Activated CD4-positive, alpha-beta T cell treated with anti-CD3 and anti-CD28 coated beads for 24 hours (primary cell): ENCODE data around the gene UBALD2.
"Not testable (repeated sequence)": the region's sequence is repeated elsewhere in the genome, so short reads cannot be mapped to it uniquely, and the experiment has no call there.

Experiments used
- DNase-seq, 2 donors: peaks; one replicate each; pipeline ENCODE4 v3.0.0-alpha.2; 2020; ENCODE audit warnings: low read depth in 2 of 2

The UBALD2 gene

GRCh38 chr17:76265624-76266243, 586 bp downstream of the UBALD2 start:
- DNase-seq: no peak

- DNase-seq: no peak
Measured at GRCh38 chr17:76266244-76266938, 1.2 kb downstream of the UBALD2 start.

- DNase-seq: no peak
Measured at GRCh38 chr17:76267051-76267576, 2.0 kb downstream of the UBALD2 start.

DNA sequence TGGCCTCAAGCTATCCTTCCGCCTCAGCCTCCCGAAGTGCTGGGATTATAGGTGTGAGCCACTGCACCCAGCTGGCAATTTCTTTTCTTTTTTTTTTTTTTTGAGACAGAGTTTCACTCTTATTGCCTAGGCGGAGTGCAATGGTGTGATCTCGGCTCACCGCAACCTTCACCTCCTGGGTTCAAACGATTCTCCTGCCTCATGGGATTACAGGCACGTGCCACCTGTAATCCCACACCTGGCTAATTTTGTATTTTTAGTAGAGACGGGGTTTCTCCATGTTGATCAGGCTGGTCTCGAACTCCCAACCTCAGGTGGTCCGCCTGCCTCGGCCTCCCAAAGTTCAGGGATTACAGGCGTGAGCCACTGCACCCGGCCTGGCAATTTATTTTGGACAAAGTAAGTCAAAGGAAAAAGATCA, 2.4 kb downstream of the UBALD2 start:
- not testable (repeated sequence) for DNase-seq

DNA sequence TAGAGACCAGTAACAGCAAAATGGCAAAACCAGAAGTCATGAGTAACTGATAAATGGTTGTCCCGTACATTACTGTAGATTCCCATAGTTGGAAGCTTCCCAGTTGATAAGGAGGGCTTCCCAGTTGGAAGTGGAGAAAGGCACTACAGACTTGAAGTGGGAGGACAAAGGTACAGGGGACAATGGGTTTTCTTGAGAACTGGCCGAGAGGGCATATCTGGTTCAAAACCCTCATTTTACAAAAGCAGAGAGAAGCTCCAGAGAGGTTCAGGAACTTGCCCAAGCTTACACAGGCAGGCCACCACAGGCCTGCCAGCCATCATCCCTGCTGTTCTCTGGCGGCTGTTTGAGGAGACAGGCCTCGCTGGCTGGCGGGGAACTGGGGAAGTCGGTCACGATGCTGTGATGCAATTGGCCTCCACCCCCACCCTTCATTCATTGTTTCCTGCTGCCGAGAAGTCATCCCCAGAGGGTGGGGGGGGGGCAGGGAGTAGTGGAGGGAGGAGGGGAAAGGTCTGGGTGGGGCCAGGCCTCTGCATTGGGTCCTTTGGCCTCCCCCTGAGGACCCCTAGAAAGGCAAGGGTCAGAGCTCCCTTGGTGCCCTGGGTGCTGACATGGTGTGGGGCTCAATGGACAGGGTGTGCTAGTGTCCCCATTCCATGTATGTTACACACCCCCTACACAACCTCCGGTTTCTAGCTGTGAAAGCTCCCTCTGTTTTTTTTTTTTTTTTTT, 3.0 kb downstream of the UBALD2 start:
- peak; percentile 69 to 75 for DNase-seq

DNA sequence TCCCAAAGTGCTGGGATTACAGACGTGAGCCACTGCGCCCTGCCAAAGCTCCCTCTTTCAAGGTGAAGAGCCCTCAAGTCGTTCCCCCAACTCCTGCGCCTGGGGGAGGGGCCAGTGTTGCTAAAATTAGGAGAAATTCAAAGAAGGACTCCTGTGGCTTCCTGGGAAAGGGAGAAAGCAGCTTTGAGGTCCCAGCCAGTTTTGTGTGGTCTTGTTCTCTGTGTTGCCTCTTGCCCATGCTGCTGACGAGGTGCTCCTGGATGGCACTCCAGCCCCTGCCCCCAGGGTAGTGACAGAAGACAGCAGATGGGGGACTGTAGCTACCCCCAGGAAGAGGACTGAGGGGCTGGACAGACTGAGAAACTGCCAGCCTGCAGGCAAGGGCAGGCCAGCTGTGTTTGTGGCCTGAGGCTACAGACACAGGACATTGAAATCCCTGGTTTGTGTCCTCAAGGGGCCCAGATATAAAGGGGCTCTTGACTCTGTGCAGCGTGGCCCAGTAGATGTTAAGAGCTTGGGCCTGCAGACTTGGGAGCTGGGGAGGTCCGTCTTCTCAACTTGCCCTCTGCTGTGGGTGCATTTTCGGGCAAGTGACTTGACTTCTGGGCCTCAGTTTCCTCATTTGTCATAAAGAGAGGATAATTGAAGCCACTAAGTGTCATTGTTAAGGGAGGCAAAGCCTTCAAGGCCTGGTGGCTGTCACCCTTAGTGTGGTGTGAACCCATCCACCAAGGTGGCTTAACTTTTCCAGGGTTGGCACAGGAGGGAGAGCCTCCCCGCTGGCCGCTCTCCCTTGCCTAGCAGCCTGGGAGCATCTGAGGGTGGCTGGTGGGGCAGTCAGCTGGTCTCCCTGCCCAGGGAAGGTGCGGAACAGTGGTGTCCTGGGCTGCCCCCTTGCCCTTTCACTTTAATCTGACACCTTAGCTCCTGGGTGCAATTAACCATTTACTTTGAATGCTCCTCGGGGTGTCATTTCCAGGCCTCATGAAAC, 4.1 kb downstream of the UBALD2 start:
- no peak for DNase-seq

GRCh38 chr17:76270127-76270592, 5.0 kb downstream of the UBALD2 start:
- no peak for DNase-seq

DNA sequence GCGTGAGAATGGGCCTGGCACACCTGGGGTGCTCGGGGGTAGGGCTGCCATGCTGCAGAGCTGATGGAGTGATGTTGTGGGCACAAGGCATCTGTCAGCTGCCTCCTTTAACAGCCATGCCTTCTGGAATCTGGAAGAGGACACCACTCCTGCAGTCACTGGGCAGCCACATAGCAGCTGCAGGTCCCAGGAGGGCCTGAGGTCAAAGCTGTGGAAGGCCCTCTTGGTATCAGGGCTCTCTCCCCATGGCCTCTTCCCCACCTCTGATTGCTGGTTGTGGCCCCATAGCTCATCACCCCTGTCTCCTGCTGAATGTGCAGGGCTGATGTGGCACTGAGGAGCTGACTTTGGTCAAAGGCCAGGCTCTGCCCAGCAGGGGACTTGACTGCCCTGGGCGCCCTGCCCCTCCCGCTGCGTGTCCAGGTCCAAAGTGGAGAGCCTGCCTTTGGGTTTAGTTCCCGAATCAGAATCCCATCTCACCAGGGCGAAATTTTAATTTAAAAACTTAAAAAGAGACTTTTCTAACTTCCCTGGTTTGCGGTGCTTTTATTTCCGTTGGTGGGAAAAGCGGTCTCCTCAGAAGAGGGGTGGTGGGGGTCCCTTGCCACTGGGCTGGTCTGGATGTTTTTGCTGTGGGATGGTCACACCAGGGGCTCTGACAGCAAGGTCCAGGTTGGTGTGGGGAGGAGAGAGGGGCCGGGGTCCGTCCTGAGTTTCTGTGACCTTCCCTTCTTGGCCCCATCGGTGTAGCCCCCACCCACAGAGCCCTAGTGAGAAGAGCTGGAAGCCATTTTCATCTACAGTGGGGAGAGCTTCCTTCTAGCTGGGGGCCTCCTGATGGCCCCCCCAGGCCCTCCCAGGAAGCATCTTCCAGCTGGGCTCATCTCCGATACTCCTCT, 5.9 kb downstream of the UBALD2 start:
- DNase-seq: no peak

DNA sequence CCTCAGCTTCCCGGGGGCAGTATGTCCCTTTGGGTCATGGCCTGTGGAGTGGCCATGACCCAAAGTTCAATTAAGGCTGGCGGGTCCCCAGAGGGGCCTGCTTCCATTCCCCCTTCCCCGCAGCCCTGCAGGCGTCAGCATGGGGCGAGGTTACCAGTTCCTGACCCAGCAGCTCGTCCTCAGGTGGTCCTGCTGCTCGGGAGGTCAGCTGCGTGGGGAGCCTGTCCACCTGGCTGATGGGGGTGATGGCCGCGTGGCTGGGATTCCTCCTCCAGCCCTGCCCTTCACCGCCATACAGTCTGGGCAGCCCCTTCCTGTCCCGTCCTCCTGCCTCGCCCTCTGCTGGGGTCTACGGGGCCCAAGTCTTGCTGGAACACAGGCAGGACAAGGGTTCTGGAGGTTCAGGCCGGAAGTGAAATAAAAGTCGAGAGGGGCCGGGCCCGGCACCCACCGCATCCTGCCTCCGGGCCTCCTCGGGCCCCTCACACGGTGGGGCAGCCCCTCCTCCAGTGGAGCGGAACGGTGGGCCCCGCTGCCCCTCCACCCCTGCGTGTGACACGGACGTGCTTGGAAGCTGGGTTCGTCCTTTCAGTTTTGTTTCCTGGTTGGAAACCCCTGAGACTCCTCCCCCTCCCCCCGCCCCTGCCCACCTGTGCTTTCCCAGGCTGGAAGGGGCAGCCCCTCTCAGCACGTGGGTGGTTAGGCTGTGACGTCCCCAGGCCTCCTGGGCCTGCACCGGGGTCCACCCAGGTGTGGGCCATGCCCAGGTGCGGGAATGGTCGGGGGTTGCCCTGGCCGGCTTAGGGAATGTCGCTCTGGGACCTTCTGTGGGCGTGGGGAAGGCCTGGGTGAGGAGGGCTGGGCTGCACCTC, 6.8 kb downstream of the UBALD2 start:
- peak; percentile 81 to 82 for DNase-seq

- DNase-seq: peak; percentile 49 to 68
Measured at GRCh38 chr17:76272541-76273444, 7.6 kb downstream of the UBALD2 start.

DNA sequence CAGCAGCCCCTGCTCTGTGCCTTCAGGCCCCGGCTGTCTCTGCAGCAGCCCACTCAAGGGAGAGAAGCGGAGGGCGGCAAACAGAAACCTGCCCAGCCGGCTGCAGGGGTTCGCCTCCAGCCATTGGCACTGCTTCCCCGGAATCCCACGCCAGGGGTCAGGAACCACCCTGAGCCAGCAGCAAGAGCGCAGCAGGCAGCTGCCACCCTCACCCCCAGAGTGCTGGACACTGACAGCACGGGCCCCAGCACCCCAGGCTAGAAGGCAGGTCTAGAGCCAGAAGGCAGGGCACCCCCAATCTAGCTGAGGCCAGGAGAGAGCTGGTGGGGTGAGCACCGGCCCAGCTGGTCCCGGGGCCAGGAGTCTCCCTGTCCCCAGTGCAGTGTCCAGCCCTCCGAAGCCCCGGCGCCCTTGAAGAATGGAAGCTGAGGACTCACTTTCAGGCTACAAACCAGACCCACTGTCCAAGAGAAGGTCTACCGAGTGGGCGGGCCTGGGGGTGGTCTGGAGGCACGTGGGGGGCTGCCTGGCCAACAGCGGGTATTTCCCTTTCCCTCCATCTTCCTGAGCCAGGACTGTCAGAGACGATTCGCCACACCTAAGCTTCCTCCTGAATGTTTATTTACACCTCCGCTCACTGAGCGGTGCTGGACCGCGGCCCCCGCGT, 8.4 kb downstream of the UBALD2 start:
- DNase-seq: no peak

- DNase-seq: no peak
Measured at GRCh38 chr17:76274112-76274956, 9.2 kb downstream of the UBALD2 start.

- no peak for DNase-seq
Measured at GRCh38 chr17:76275382-76276068, 10.4 kb downstream of the UBALD2 start.

DNA sequence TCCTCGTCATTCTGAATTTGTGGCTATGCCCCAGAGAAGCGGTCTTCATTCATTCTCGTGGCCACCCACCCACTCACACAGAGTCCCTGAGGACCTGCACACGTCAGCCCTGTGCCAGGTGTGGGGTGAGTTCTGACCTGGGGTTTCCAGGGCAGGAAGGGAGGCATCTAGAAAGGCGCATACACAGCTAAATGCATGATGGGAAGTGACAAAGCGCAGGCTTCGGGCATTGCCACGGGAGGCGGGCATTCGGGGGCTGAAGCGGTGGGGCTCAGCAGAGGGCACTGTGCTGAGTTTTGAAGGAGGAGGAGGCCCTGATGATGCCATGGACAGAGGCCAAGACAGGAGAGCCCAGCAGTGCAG, 10.9 kb downstream of the UBALD2 start:
- DNase-seq: no peak

DNA sequence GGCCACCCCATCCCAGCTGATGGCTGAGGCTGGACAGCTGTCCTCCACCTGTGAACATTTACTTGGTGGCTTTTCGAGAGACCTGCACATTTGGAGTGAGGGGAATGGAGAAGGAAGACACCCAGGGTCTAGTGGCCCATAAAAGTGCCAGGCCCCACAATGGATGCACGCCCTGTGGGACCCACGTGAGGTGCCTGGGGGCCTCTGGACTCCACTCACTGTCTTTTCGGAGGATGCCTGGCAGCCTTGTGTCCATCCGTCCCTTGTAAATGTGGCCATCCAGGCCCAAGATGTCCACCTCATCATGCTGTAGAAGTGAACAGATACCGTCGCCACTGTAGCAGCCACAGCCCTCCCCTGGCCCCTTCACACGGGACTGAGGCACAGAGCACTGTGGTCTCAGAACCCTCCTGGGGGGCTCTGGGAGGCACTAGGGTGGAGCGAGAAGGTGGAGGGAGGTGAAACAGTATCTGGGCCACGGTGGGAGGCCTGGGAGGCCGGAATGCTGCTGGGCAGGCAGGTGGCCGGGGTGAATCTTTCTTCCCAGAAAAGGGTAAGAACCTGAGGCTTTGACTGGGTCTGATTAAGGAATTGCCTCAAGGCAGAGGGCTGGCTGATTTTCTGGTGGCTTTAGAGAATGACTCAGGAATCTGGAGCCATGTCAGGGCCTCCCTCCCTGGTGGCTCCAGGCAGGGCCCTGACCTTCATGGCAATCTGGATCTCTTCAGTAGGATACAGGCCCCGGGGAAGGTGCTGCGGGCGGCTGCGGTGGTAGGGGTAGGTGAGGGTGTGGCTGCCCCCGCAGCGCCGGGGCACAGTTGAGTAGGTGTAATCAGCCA, 11.5 kb downstream of the UBALD2 start:
- DNase-seq: no peak
